ENCODE data around the gene USH2A.

The USH2A gene

GRCh38 chr1:215872658-215873057 is 550.6 kb downstream of the USH2A start:
- no peak for DNase-seq (ENCODE audit: low read depth)

- DNase-seq (ENCODE audit: low read depth): no peak
Observed at GRCh38 chr1:215868500-215868899, 554.7 kb downstream of the USH2A start.

- no peak for DNase-seq (ENCODE audit: low read depth)
Observed at GRCh38 chr1:215865060-215865459, 558.2 kb downstream of the USH2A start.

- DNase-seq (ENCODE audit: low read depth): no peak
Observed at GRCh38 chr1:215863796-215864195, 559.5 kb downstream of the USH2A start.

- DNase-seq (ENCODE audit: low read depth): no peak
Observed at GRCh38 chr1:215860833-215861232, 562.4 kb downstream of the USH2A start.

GRCh38 chr1:215857317-215857716 is 565.9 kb downstream of the USH2A start:
- no peak for DNase-seq (ENCODE audit: low read depth)

- DNase-seq (ENCODE audit: low read depth): peak; percentile 69
Observed at GRCh38 chr1:215845234-215845891, 577.9 kb downstream of the USH2A start.

GRCh38 chr1:215844777-215845176 is 578.5 kb downstream of the USH2A start:
- no peak for DNase-seq (ENCODE audit: low read depth)

GRCh38 chr1:215844266-215844665 is 579.0 kb downstream of the USH2A start:
- no peak for DNase-seq (ENCODE audit: low read depth)

GRCh38 chr1:215842905-215843304 is 580.3 kb downstream of the USH2A start:
- no peak for DNase-seq (ENCODE audit: low read depth)

GRCh38 chr1:215835951-215836350 is 587.3 kb downstream of the USH2A start:
- DNase-seq (ENCODE audit: low read depth): no peak

- no peak for DNase-seq (ENCODE audit: low read depth)
Observed at GRCh38 chr1:215833941-215834729, 589.1 kb downstream of the USH2A start.

- DNase-seq (ENCODE audit: low read depth): no peak
Observed at GRCh38 chr1:215830226-215830810, 592.9 kb downstream of the USH2A start.

- no peak for DNase-seq (ENCODE audit: low read depth)
Observed at GRCh38 chr1:215825056-215825455, 598.2 kb downstream of the USH2A start.

- no peak for DNase-seq (ENCODE audit: low read depth)
Observed at GRCh38 chr1:215824245-215824644, 599.0 kb downstream of the USH2A start.

GRCh38 chr1:215819114-215819513 is 604.1 kb downstream of the USH2A start:
- no peak for DNase-seq (ENCODE audit: low read depth)

GRCh38 chr1:215807911-215808436 is 615.3 kb downstream of the USH2A start:
- no peak for DNase-seq (ENCODE audit: low read depth)

GRCh38 chr1:215807218-215807617 is 616.0 kb downstream of the USH2A start:
- DNase-seq (ENCODE audit: low read depth): no peak

GRCh38 chr1:215797859-215798258 is 625.4 kb downstream of the USH2A start:
- DNase-seq (ENCODE audit: low read depth): peak; percentile 13

GRCh38 chr1:215794156-215794555 is 629.1 kb downstream of the USH2A start:
- no peak for DNase-seq (ENCODE audit: low read depth)

- peak; percentile 87 for DNase-seq (ENCODE audit: low read depth)
Observed at GRCh38 chr1:215793180-215793579, 630.1 kb downstream of the USH2A start.

- DNase-seq (ENCODE audit: low read depth): no peak
Observed at GRCh38 chr1:215792446-215792845, 630.8 kb downstream of the USH2A start.

GRCh38 chr1:215789981-215790380 is 633.3 kb downstream of the USH2A start:
- no peak for DNase-seq (ENCODE audit: low read depth)
